H9 (cell line): ENCODE data around the gene CTNNA3. TPM values are rescaled to one million over a fixed set of nuclear protein-coding genes. Genes with fewer than 3 reads are reported as not detected.

Experiments
- DNase-seq: peaks from one replicate; pipeline ENCODE4 v3.0.0-alpha.2; 2017
- H2AFZ ChIP-seq: one replicate; pipeline ENCODE4 v1.6.1; 2013; ENCODE audit warnings: mild to moderate bottlenecking, low read length, control low read depth, moderate library complexity
- H2AK5ac ChIP-seq: 2 replicates; pipeline ENCODE4 v1.6.1; 2013; ENCODE audit warnings: low read length, control low read depth, mixed read lengths; ENCODE audit not compliant: insufficient read length
- H2BK120ac ChIP-seq: one replicate; pipeline ENCODE4 v1.6.1; 2013; ENCODE audit warnings: low read depth, mild to moderate bottlenecking, low read length, control low read depth, inconsistent platforms; ENCODE audit not compliant: poor library complexity, severe bottlenecking
- H2BK12ac ChIP-seq: 2 replicates; pipeline ENCODE4 v1.6.1; 2013; ENCODE audit warnings: low read length, control low read depth, mixed read lengths, low read depth; ENCODE audit not compliant: insufficient read length
- H2BK15ac ChIP-seq: 2 replicates; pipeline ENCODE4 v1.6.1; 2013; ENCODE audit warnings: low read depth, low read length, control low read depth
- H2BK20ac ChIP-seq: one replicate; pipeline ENCODE4 v1.6.1; 2013; ENCODE audit warnings: low read depth, mild to moderate bottlenecking, low read length, control low read depth, inconsistent platforms; ENCODE audit not compliant: poor library complexity, severe bottlenecking
- H2BK5ac ChIP-seq: 2 replicates; pipeline ENCODE4 v1.6.1; 2013; ENCODE audit warnings: low read length, control low read depth, mixed read lengths; ENCODE audit not compliant: insufficient read length
- H3K14ac ChIP-seq: 2 replicates; pipeline ENCODE4 v1.6.1; 2013; ENCODE audit warnings: low read length, control low read depth; ENCODE audit not compliant: insufficient read depth
- H3K18ac ChIP-seq: 2 replicates; pipeline ENCODE4 v1.6.1; 2013; ENCODE audit warnings: low read depth, mild to moderate bottlenecking, mixed read lengths, low read length, control low read depth; ENCODE audit not compliant: insufficient read length
- H3K23ac ChIP-seq: 2 replicates; pipeline ENCODE4 v1.6.1; 2013; ENCODE audit warnings: low read length, control low read depth, mixed read lengths, low read depth; ENCODE audit not compliant: insufficient read length
- H3K23me2 ChIP-seq: 2 replicates; pipeline ENCODE4 v1.6.1; 2013; ENCODE audit warnings: low read depth, mild to moderate bottlenecking, mixed read lengths, low read length, control low read depth; ENCODE audit not compliant: insufficient read length, poor library complexity, severe bottlenecking
- H3K27ac ChIP-seq: 2 replicates; pipeline ENCODE4 v1.5.1; 2013; ENCODE audit warnings: low read length, control low read depth, mixed read lengths, low read depth; ENCODE audit not compliant: insufficient read length
- H3K27me3 ChIP-seq: 2 replicates; pipeline ENCODE4 v1.6.1; 2013; ENCODE audit warnings: low read length, control low read depth, inconsistent platforms; ENCODE audit not compliant: insufficient read depth
- H3K4ac ChIP-seq: 2 replicates; pipeline ENCODE4 v1.6.1; 2013; ENCODE audit warnings: low read depth, mild to moderate bottlenecking, control low read depth, inconsistent platforms, low read length, moderate library complexity
- H3K4me1 ChIP-seq: 2 replicates; pipeline ENCODE4 v1.6.1; 2013; ENCODE audit warnings: low read length, control low read depth, inconsistent platforms; ENCODE audit not compliant: insufficient read depth
- H3K4me2 ChIP-seq: 2 replicates; pipeline ENCODE4 v1.6.1; 2013; ENCODE audit warnings: low read length, control low read depth, mixed read lengths; ENCODE audit not compliant: insufficient read length, insufficient read depth
- H3K56ac ChIP-seq: 2 replicates; pipeline ENCODE4 v1.6.1; 2013; ENCODE audit warnings: low read depth, mild to moderate bottlenecking, mixed read lengths, low read length, control low read depth; ENCODE audit not compliant: insufficient read length
- H3K79me1 ChIP-seq: 2 replicates; pipeline ENCODE4 v1.6.1; 2013; ENCODE audit warnings: low read depth, mild to moderate bottlenecking, moderate library complexity, low read length, control low read depth, inconsistent platforms; ENCODE audit not compliant: insufficient read depth, poor library complexity, severe bottlenecking
- H3K79me2 ChIP-seq: 2 replicates; pipeline ENCODE4 v1.6.1; 2013; ENCODE audit warnings: low read length, control low read depth, inconsistent platforms; ENCODE audit not compliant: insufficient read depth
- H3K9ac ChIP-seq: 2 replicates; pipeline ENCODE4 v1.6.1; 2013; ENCODE audit warnings: low read length, control low read depth, mixed read lengths; ENCODE audit not compliant: insufficient read length; ENCODE audit errors: extremely low read depth
- H3K9me3 ChIP-seq: one replicate; pipeline ENCODE4 v1.6.1; 2013; ENCODE audit warnings: low read depth, low read length, inconsistent platforms; ENCODE audit not compliant: control insufficient read depth
- H3T11ph ChIP-seq: one replicate; pipeline ENCODE4 v1.6.1; 2013; ENCODE audit warnings: mild to moderate bottlenecking, low read length, control low read depth, inconsistent platforms
- H4K20me1 ChIP-seq: one replicate; pipeline ENCODE4 v1.6.1; 2013; ENCODE audit not compliant: control insufficient read depth, insufficient read length, insufficient read depth
- H4K5ac ChIP-seq: 2 replicates; pipeline ENCODE4 v1.6.1; 2013; ENCODE audit warnings: low read depth, mild to moderate bottlenecking, mixed read lengths, low read length, control low read depth; ENCODE audit not compliant: insufficient read length
- H4K8ac ChIP-seq: replicated peaks from 2 replicates; pipeline ENCODE4 v1.6.1; 2013; ENCODE audit warnings: low read length, control low read depth, mixed read lengths, low read depth; ENCODE audit not compliant: insufficient read length
- H4K91ac ChIP-seq: 2 replicates; pipeline ENCODE4 v1.6.1; 2013; ENCODE audit warnings: low read depth, mild to moderate bottlenecking, moderate library complexity, mixed read lengths, low read length, control low read depth; ENCODE audit not compliant: insufficient read length
- H3K27ac Mint-ChIP-seq, 3 experiments: 2 replicates in 2 of 3; 3 replicates in 1 of 3; pipeline ENCODE4 v1.8.0; 2020 to 2021; ENCODE audit warnings: mixed read lengths in 3 of 3, mild to moderate bottlenecking in 1 of 3, moderate library complexity in 1 of 3
- H3K27me3 Mint-ChIP-seq: 2 replicates; pipeline ENCODE4 v1.8.0; 2021; ENCODE audit warnings: low read depth, mild to moderate bottlenecking, moderate library complexity, mixed read lengths
- H3K36me3 Mint-ChIP-seq, 3 experiments: 2 replicates in 2 of 3; 3 replicates in 1 of 3; pipeline ENCODE4 v1.8.0; 2020 to 2021; ENCODE audit warnings: low read depth in 3 of 3, mixed read lengths in 3 of 3; ENCODE audit not compliant: insufficient read depth in 1 of 3
- H3K4me1 Mint-ChIP-seq, 2 experiments: 2 replicates each; pipeline ENCODE4 v1.8.0; 2020; ENCODE audit warnings: mixed read lengths in 2 of 2
- H3K4me3 Mint-ChIP-seq, 2 experiments: 2 replicates in 1 of 2; 3 replicates in 1 of 2; pipeline ENCODE4 v1.8.0; 2020 to 2021; ENCODE audit warnings: mild to moderate bottlenecking in 2 of 2, mixed read lengths in 2 of 2, moderate library complexity in 1 of 2
- H3K9me3 Mint-ChIP-seq, 2 experiments: 2 replicates in 1 of 2; 3 replicates in 1 of 2; pipeline ENCODE4 v1.8.0; 2020; ENCODE audit warnings: mild to moderate bottlenecking in 2 of 2, mixed read lengths in 2 of 2, moderate library complexity in 1 of 2
- WGBS: extraction: QIAGEN DNeasy Blood & Tissue Kit; methylation state at CpG from one replicate; pipeline ENCODE4 v1.1.7; 2013; ENCODE audit warnings: missing lambda C conversion rate, low lambda C conversion rate, mixed read lengths; ENCODE audit not compliant: insufficient read length; ENCODE audit errors: extremely low coverage; 5-methylcytosine and 5-hydroxymethylcytosine counted together
- total RNA-seq: library from RNA; stranded (reverse); gene quantifications from 2 replicates; pipeline ENCODE4 v1.2.1, GENCODE V29; 2021
- TF ChIP-seq, protein P1 (sequence below): fragments of 200-600 bp; sonication (generic); conservative IDR thresholded peaks from 3 replicates; pipeline ENCODE4 v1.8.0; 2021; ENCODE audit warnings: antibody characterized with exemption, mild to moderate bottlenecking

The CTNNA3 gene
- total RNA-seq, 1 experiment from 2014 or later: 3.3 TPM

DNA sequence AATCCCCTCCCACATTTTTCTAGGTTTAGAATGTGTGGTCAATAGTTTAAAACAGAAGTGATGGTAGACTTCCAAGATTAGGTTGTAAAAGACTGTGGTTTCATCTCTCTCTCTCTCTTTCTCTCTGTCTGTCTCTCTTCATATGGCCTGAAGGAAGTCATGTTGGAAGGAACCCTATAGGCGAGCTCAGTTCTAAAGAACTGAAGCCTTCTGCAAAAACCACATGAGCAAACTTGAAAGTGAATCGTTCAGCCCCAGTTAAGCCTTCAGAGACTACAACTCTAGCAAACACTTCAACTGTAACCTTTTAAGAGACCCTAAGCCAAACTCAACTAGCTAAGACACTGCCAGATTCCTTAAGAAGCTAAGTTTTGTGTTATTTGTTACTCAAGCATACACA is 1477.7 kb downstream of the CTNNA3 start:
- H3K27me3 Mint-ChIP-seq: no peaks in the 10 kb centered on the region
- H2BK12ac ChIP-seq: no peak overlapping the region
- H3K79me2 ChIP-seq: no peaks in the 10 kb centered on the region
- H4K8ac ChIP-seq: no peak overlapping the region
- peaks cover 0 to 6% of the 10 kb centered on the region in 2 experiments; a peak in 2 of 4 replicates for H3K4me1 Mint-ChIP-seq
- H2BK5ac ChIP-seq: no peak overlapping the region
- H2BK120ac ChIP-seq: no peak overlapping the region
- no peak overlapping the region for H3K14ac ChIP-seq
- no CpG with 5 or more reads among the region's 2 CpGs for WGBS
- H3K36me3 Mint-ChIP-seq: no peaks in the 10 kb centered on the region; a peak in 1 of 7 replicates
- no peak overlapping the region for H3K4me2 ChIP-seq
- H3K27ac Mint-ChIP-seq: no peak overlapping the region
- no peak overlapping the region for H3K9ac ChIP-seq
- no peak overlapping the region for H3T11ph ChIP-seq
- H3K23ac ChIP-seq: no peak overlapping the region
- no peaks in the 10 kb centered on the region for H3K9me3 Mint-ChIP-seq
- H3K23me2 ChIP-seq: no peaks in the 10 kb centered on the region
- H2BK15ac ChIP-seq: no peak overlapping the region
- H2BK20ac ChIP-seq: no peak overlapping the region
- no peaks in the 10 kb centered on the region for H3K79me1 ChIP-seq
- no peak overlapping the region for H2AFZ ChIP-seq
- H3K9me3 ChIP-seq: no peaks in the 10 kb centered on the region
- no peak overlapping the region for H2AK5ac ChIP-seq
- H3K4ac ChIP-seq: no peak overlapping the region
- H3K4me1 ChIP-seq: no peaks in the 10 kb centered on the region
- H3K27me3 ChIP-seq: no peaks in the 10 kb centered on the region
- no peak overlapping the region for H3K18ac ChIP-seq
- TF ChIP-seq, protein P1, sequence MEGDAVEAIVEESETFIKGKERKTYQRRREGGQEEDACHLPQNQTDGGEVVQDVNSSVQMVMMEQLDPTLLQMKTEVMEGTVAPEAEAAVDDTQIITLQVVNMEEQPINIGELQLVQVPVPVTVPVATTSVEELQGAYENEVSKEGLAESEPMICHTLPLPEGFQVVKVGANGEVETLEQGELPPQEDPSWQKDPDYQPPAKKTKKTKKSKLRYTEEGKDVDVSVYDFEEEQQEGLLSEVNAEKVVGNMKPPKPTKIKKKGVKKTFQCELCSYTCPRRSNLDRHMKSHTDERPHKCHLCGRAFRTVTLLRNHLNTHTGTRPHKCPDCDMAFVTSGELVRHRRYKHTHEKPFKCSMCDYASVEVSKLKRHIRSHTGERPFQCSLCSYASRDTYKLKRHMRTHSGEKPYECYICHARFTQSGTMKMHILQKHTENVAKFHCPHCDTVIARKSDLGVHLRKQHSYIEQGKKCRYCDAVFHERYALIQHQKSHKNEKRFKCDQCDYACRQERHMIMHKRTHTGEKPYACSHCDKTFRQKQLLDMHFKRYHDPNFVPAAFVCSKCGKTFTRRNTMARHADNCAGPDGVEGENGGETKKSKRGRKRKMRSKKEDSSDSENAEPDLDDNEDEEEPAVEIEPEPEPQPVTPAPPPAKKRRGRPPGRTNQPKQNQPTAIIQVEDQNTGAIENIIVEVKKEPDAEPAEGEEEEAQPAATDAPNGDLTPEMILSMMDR: no peak
- no peak overlapping the region for H3K4me3 Mint-ChIP-seq
- no peak for DNase-seq
- no peak overlapping the region for H3K56ac ChIP-seq
- H3K27ac ChIP-seq: no peak overlapping the region
- H4K91ac ChIP-seq: no peak overlapping the region
- H4K20me1 ChIP-seq: no peaks in the 10 kb centered on the region
- H4K5ac ChIP-seq: no peak overlapping the region
